Activated naive CD4-positive, alpha-beta T cell (primary cell): ENCODE results near the gene SMIM7.
"Not testable (repeated sequence)": the region's sequence is repeated elsewhere in the genome, so short reads cannot be mapped to it uniquely, and the experiment has no call there.

ENCODE experiments used
- DNase-seq, 4 experiments: peaks; one replicate each; lab custom pipeline; 2025; lab: John Stamatoyannopoulos, UW

SMIM7 gene

GRCh38 chr19:16654627-16655026 is 5.3 kb downstream of the SMIM7 start:
- no peak for DNase-seq

- DNase-seq: no peak
Observed at GRCh38 chr19:16654140-16654539, 5.8 kb downstream of the SMIM7 start.

GRCh38 chr19:16652854-16653253 is 7.1 kb downstream of the SMIM7 start:
- no peak for DNase-seq

DNA sequence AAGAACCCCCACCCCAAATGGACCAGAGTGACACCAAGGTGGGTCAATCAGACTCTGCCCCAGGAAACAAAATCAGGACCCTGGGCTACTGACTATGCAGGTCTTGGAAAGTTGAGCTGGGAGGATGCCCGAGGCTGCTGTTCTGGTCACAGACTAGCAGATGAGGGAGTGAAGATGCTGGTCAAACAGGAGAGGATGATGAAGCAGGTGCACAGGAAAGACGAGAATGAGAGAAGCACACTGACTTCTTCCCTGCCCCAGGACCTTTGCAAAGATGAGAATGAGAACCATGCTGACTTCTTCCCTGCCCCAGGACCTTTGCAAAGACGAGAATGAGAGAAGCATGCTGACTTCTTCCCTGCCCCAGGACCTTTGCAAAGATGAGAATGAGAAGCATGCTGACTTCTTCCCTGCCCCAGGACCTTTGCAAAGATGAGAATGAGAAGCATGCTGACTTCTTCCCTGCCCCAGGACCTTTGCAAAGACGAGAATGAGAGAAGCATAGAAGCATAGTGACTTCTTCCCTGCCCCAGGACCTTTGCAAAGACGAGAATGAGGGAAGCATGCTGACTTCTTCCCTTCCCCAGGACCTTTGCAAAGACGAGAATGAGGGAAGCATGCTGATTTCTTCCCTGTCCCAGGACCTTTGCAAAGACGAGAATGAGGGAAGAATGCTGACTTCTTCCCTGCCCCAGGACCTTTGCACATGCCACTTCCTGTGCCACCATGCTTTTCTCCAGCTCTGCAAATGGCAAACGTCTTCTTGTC is 8.3 kb downstream of the SMIM7 start:
- DNase-seq: not testable (repeated sequence)

DNA sequence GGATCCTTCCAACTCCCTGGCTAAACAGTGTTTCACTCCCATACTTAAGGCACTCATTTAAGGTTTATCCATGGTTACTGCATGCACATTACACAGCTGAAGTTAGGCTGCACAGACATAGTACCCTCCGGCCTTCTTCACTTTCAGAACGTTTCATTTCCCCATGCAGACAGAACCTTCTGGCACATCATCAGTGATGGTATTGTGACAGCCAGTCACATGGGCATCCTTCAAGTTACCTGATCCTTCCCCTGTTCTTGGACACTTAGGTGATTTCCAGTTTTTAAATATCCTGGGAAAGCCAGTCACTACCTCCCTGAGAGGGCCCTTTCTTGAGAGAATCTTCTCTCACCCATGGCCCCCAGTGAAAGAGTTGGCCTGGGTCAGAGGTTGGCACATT is 9.1 kb downstream of the SMIM7 start:
- no peak for DNase-seq

DNA sequence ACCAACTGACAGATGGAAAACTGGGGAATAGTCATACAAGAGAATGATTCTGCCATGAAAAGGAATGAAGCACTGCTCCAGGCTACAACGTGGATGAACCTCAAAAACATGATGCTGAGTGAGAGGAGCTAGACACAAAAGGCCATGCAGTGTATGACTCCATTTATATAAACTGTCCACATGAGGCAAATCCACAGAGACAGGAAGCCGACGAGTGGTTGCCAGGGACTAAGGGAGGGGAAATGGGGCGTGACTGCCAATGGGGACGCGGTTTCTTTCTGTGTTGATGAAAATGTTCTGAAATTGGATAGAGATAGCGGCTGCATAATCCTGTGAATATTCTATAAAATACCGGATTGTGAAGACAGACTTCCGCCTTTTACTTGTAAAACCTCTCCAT is 10.2 kb downstream of the SMIM7 start:
- no peak for DNase-seq

GRCh38 chr19:16645140-16645539 is 14.8 kb downstream of the SMIM7 start:
- DNase-seq: no peak

DNA sequence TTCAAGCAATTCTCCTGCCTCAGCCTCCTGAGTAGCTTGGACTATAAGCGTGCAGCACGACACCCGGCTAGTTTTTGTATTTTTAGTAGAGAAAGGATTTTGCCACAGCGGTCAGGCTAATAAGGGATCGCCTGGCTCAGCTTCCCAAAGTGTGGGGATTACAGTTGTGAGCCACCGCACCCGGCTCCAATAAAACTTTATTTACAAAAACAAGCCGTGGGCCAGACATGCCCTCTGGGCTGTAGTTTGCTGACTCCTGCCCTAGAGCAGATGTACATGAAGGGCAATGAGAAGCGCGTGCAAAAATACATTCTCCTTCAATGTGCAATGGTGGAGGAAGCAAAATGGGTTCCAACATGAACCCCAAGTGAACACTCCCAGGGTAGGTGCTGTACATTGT is 18.2 kb downstream of the SMIM7 start:
- DNase-seq: no peak

DNA sequence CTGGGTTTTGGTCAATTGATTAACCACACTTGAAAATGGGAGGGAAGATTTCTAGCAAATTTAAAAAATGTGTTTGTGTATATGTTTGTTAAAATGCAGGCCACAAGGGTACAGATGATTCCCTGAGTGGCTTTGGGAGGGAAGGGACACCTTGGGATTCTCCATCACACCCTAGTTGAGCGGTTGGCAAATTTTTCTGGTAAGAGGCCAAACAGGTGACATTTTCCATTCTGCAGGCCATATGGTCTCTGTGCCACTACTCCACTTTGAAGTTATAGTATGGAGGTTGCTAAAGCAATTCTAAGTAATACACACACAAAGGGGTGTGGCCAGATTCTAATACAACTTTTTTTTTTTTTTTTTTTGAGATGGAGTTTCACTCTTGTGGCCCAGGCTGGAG is 19.0 kb downstream of the SMIM7 start:
- no peak for DNase-seq

GRCh38 chr19:16638666-16639065 is 21.3 kb downstream of the SMIM7 start:
- DNase-seq: no peak

GRCh38 chr19:16637535-16637934 is 22.4 kb downstream of the SMIM7 start:
- no peak for DNase-seq

DNA sequence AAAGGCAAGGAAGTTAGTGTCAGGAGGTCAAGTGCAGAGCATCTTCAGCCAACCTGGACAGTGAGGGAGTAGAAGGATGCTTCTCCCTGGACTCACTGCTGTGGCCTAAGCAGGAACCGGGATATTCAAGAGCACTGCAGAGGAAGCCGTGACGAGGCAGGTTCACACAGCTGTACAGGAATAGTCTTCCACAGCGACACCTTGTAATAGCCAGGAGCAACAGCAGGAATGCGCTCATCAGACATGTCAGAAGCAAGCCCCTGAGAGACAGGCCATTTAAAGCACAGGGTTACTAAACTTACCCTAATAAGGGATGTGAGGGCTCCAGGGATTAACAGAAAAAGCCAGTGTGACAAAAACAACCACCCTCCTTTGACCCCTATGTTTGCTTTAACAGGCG is 28.5 kb downstream of the SMIM7 start:
- DNase-seq: no peak

GRCh38 chr19:16628984-16629691 is 30.8 kb downstream of the SMIM7 start:
- DNase-seq: peak in 1 of 4 experiments; percentile 36

DNA sequence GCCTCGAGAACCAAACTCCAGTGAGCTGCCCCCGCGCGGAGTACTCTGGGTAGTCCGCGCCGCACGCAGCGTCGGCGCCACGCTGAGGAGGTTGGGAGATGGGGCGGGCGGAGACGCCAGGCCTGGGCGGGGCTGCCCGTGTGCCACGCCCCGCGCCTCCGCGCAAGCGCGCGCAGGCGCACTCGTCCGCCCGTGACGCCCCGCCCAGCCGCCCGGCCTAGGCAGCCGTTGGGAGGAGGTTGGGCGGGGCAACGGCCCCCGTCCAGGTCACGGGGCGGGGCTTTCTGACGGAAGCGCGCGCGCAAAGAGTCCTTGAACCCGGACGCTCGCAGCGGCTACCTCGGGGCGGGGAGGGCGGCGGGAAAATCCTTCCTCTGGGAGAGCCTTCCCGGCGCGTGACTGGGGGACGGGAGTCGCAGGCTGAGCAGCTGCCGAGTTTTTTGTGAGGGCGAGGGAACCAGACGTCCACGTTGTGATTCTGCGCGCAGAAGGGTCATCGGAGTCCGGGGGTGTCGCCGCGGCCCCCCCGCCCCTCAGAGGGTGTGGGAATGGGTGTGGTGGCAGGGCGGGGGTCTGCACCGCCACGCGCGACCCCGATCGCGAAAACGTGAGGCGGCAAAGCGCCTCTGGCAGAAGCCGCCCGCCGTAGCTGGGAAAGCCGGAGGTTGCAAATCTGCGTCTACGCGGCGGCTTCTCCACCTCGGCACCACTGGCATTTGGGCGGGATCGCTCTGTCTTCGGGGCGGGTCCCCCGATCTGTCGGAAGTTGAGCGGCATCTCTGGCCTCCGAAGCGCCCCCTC is 31.6 kb downstream of the SMIM7 start, which contains the start of gene MED26:
Gene MED26 (minus strand): TSS at position 22 of the 801 bp plus-strand sequence. CDS start 261 bp downstream, outside the sequence.
- peak; percentile 91 to 96 (median 94) for DNase-seq

DNA sequence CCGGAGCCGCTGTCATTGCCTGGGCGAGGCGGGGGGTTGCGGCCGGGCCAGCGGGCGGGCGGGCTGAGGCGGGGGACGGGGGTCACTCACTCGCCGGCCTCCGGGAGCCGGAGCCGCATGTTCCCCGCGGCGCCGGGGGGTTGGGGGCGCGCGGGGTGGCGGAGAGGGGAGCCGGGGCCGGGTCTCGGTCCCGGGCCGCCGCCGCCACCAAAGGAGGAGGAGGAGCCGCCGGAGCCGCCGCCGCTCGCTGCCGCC is 32.1 kb downstream of the SMIM7 start:
- no peak for DNase-seq

GRCh38 chr19:16627193-16627927 is 32.6 kb downstream of the SMIM7 start:
- peak in 1 of 4 experiments; percentile 6 for DNase-seq

DNA sequence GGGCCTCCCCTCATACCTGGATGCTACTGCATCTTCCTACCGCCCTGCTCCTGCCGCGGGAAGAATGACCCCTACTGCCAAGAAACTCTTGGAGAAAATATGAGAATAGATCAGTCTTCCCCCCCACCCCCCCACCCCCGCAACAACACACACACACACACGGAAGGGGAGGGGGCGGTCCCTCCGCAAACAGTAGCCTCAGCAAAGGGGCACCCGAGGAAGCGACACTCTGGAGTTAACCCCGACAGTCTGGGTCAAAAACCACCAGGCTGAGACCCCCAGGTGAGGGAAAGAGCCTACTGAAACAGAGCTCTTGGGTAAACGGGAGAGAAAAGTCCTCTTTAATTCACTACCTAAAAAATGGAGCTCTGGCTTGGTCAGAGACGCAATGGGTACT is 33.1 kb downstream of the SMIM7 start:
- no peak for DNase-seq

- no peak for DNase-seq
Observed at GRCh38 chr19:16625163-16625958, 34.6 kb downstream of the SMIM7 start.

GRCh38 chr19:16624236-16624635 is 35.7 kb downstream of the SMIM7 start:
- no peak for DNase-seq

GRCh38 chr19:16623576-16623975 is 36.4 kb downstream of the SMIM7 start:
- DNase-seq: no peak

DNA sequence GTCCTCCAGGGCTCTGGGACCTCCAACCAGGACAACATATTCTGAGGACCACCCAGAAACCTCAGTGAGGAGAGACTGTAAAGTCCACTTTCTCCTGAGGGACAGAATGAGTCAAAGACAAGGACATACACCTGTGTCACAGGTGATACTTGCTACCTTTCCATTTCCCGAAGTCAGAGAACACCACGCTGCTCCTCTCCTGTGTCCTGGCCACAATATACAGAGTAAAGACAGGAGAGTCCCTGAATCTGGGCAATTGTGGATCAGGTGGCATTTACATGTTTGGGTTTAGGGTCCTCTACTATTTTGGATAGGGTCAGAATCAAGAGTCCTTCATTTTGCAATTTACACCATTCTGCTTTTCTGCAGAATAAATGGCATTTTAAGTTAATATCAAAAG is 36.9 kb downstream of the SMIM7 start:
- no peak for DNase-seq
